OCI-LY1 (cell line): ENCODE measurements around the gene CCDC70.

Experiments
- H2AFZ ChIP-seq: fragments of 200-600 bp; sonication (generic), shearing (Covaris generic); 2 replicates; pipeline ENCODE4 v1.6.0; 2014; ENCODE audit warnings: antibody characterized with exemption, mild to moderate bottlenecking, low read length
- H3F3A ChIP-seq: fragments of 200-600 bp; sonication (generic), shearing (Covaris generic); 2 replicates; pipeline ENCODE4 v1.6.0; 2014; ENCODE audit warnings: mild to moderate bottlenecking, antibody characterized with exemption, low read length, moderate library complexity; ENCODE audit not compliant: insufficient read depth
- H3K27ac ChIP-seq: fragments of 200-600 bp; sonication (generic); 2 replicates; pipeline ENCODE4 v1.5.1; 2014; ENCODE audit warnings: low read length, mixed run types, mild to moderate bottlenecking, low read depth; ENCODE audit not compliant: poor library complexity, severe bottlenecking
- H3K27me3 ChIP-seq: fragments of 200-600 bp; sonication (generic); 2 replicates; pipeline ENCODE4 v1.6.0; 2014; ENCODE audit warnings: antibody characterized with exemption, mild to moderate bottlenecking, low read length, moderate library complexity; ENCODE audit not compliant: insufficient read depth
- H3K36me3 ChIP-seq: fragments of 200-600 bp; sonication (generic); 2 replicates; pipeline ENCODE4 v1.6.1; 2014; ENCODE audit warnings: mild to moderate bottlenecking, antibody characterized with exemption, low read length, moderate library complexity, mixed read lengths; ENCODE audit not compliant: insufficient read depth
- H3K4me1 ChIP-seq: fragments of 200-600 bp; sonication (generic); 2 replicates; pipeline ENCODE4 v1.5.1; 2014; ENCODE audit warnings: mild to moderate bottlenecking, low read length, moderate library complexity; ENCODE audit not compliant: insufficient read depth, severe bottlenecking
- H3K4me2 ChIP-seq: fragments of 200-600 bp; sonication (generic), shearing (Covaris generic); 2 replicates; pipeline ENCODE4 v1.6.1; 2014; ENCODE audit warnings: low read length
- H3K4me3 ChIP-seq: fragments of 200-600 bp; sonication (generic); 2 replicates; pipeline ENCODE4 v1.5.1; 2014; ENCODE audit warnings: low read length, low read depth, mild to moderate bottlenecking, mixed read lengths; ENCODE audit not compliant: poor library complexity, severe bottlenecking
- H3K79me2 ChIP-seq: fragments of 200-600 bp; shearing (Covaris generic); 2 replicates; pipeline ENCODE4 v1.6.1; 2016; ENCODE audit warnings: mixed run types, low read length, mixed read lengths; ENCODE audit not compliant: insufficient read depth
- H3K9ac ChIP-seq: fragments of 200-600 bp; sonication (generic), shearing (Covaris generic); 2 replicates; pipeline ENCODE4 v1.6.1; 2014; ENCODE audit warnings: mild to moderate bottlenecking, low read length, mixed read lengths
- H3K9me2 ChIP-seq: fragments of 200-600 bp; sonication (generic), shearing (Covaris generic); 2 replicates; pipeline ENCODE4 v1.6.1; 2014; ENCODE audit warnings: low read depth, mild to moderate bottlenecking, low read length, mixed read lengths
- H3K9me3 ChIP-seq: fragments of 200-600 bp; shearing (Covaris generic); 2 replicates; pipeline ENCODE4 v1.6.1; 2014; ENCODE audit warnings: low read length, mixed read lengths
- H4K20me1 ChIP-seq: fragments of 200-600 bp; sonication (generic), shearing (Covaris generic); 2 replicates; pipeline ENCODE4 v1.6.0; 2016; ENCODE audit warnings: mild to moderate bottlenecking, low read length; ENCODE audit not compliant: insufficient read depth
- EZH2 ChIP-seq: fragments of 200-600 bp; sonication (generic), shearing (Covaris generic); IDR thresholded peaks from 2 replicates; pipeline ENCODE4 v1.8.0; 2017; ENCODE audit warnings: borderline replicate concordance, mixed run types, mild to moderate bottlenecking, antibody characterized with exemption, low read length, moderate library complexity, mixed read lengths
- TF ChIP-seq, protein P1 (sequence below): fragments of 200-600 bp; sonication (generic), shearing (Covaris generic); IDR thresholded peaks from 2 replicates; pipeline ENCODE4 v1.5.1; 2017; ENCODE audit warnings: mild to moderate bottlenecking, antibody characterized with exemption, low read length, moderate library complexity, mixed read lengths

The CCDC70 gene

DNA sequence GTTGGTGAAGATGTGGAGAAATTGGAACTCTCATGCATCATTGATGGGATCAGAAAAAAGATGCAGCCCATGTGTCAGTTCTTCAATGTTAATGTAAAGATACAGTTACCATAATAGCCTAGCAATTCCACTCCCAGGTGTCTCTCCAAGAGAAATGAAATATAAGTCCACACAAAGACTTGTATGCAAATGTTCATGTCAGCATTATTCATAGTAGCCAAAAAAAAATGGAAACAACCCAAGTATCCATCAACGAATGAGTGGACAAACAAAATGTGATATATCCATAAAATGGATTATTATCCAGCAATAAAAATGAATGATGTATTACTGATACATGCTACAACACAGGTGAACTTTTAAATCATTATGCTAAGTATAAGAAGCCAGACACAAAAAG is 38.7 kb downstream of the CCDC70 start:
- H3K27me3 ChIP-seq, result no peaks in the 10 kb centered on the region
- TF ChIP-seq, protein P1, sequence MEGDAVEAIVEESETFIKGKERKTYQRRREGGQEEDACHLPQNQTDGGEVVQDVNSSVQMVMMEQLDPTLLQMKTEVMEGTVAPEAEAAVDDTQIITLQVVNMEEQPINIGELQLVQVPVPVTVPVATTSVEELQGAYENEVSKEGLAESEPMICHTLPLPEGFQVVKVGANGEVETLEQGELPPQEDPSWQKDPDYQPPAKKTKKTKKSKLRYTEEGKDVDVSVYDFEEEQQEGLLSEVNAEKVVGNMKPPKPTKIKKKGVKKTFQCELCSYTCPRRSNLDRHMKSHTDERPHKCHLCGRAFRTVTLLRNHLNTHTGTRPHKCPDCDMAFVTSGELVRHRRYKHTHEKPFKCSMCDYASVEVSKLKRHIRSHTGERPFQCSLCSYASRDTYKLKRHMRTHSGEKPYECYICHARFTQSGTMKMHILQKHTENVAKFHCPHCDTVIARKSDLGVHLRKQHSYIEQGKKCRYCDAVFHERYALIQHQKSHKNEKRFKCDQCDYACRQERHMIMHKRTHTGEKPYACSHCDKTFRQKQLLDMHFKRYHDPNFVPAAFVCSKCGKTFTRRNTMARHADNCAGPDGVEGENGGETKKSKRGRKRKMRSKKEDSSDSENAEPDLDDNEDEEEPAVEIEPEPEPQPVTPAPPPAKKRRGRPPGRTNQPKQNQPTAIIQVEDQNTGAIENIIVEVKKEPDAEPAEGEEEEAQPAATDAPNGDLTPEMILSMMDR, result no peak
- TF ChIP-seq EZH2, result no peak
- no peaks in the 10 kb centered on the region for H4K20me1 ChIP-seq
- H3K27ac ChIP-seq, result no peak overlapping the region
- H2AFZ ChIP-seq, result no peak overlapping the region
- no peak overlapping the region for H3K4me3 ChIP-seq
- no peaks in the 10 kb centered on the region for H3F3A ChIP-seq
- H3K4me2 ChIP-seq, result no peak overlapping the region
- H3K9ac ChIP-seq, result no peak overlapping the region
- H3K9me2 ChIP-seq, result no peaks in the 10 kb centered on the region
- no peaks in the 10 kb centered on the region for H3K36me3 ChIP-seq
- H3K9me3 ChIP-seq, result no peaks in the 10 kb centered on the region
- no peaks in the 10 kb centered on the region for H3K79me2 ChIP-seq
- H3K4me1 ChIP-seq, result no peaks in the 10 kb centered on the region

DNA sequence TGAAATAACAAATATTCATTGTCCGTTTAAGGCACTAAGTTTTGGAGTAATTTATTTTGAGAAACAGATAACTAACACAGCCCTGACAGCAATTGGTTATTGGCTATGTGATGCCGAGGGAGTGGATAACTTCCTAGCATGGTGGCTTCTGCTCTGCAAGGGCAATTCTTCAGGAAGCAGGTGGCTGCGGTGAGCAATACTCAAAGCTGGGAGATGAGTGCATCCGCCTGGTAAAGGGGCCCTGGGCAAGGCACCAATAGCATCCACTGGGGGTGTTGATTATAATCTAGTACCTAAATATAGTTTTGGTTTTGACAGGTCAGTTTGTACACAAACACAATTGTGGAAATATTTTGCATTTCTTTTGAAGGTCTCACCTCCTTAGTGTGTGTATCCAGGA is 41.0 kb downstream of the CCDC70 start:
- Histone ChIP-seq H4K20me1 (no peaks in the 10 kb centered on the region), H3K36me3 (no peaks in the 10 kb centered on the region), H3K4me1 (no peaks in the 10 kb centered on the region), H3K9ac (no peak overlapping the region), H3K27ac (no peak overlapping the region), H3K27me3 (no peaks in the 10 kb centered on the region), H3K4me3 (no peak overlapping the region), H3K4me2 (no peak overlapping the region), H3K9me3 (no peaks in the 10 kb centered on the region), H2AFZ (no peak overlapping the region), H3K9me2 (no peaks in the 10 kb centered on the region), H3F3A (no peaks in the 10 kb centered on the region), H3K79me2 (no peaks in the 10 kb centered on the region)
- no peak for TF ChIP-seq EZH2
- TF ChIP-seq, protein P1, result no peak

DNA sequence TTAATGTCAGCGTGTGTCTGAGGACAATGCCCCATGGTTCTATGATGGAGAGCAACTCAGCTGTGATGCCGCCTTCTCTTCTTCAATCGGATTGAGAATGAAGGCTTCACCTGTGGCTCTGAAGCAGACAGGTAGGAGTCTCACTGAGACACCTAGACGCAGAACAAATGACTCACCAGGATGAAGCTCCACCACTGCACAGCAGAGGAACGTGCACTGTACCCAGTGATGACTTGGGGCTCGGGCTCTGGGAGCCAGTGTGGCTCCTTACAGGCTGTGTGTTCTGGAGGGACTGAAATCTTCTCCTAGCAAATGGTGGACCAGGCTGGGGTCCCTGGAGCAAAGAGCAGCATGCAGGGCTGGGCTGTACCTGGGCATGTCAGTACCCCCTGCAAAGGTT is 44.0 kb downstream of the CCDC70 start:
- no peak overlapping the region for H3K9ac ChIP-seq
- no peak overlapping the region for H3K4me2 ChIP-seq
- no peaks in the 10 kb centered on the region for H3K27me3 ChIP-seq
- H3K4me3 ChIP-seq, result no peak overlapping the region
- TF ChIP-seq EZH2, result no peak
- TF ChIP-seq, protein P1, result no peak
- H3F3A ChIP-seq, result no peaks in the 10 kb centered on the region
- no peaks in the 10 kb centered on the region for H3K4me1 ChIP-seq
- H3K79me2 ChIP-seq, result no peaks in the 10 kb centered on the region
- no peak overlapping the region for H3K27ac ChIP-seq
- no peak overlapping the region for H2AFZ ChIP-seq
- H3K36me3 ChIP-seq, result no peaks in the 10 kb centered on the region
- no peaks in the 10 kb centered on the region for H3K9me2 ChIP-seq
- no peaks in the 10 kb centered on the region for H4K20me1 ChIP-seq
- H3K9me3 ChIP-seq, result no peaks in the 10 kb centered on the region
